CD4-positive, alpha-beta T cell (primary cell): ENCODE measurements around the gene OGDH. TPM values are rescaled to one million over a fixed set of nuclear protein-coding genes. Genes with fewer than 3 reads are reported as not detected.
"Not testable (repeated sequence)": the region's sequence is repeated elsewhere in the genome, so short reads cannot be mapped to it uniquely, and the experiment has no call there.

Experiments
- ATAC-seq: fragments of 200-7000 bp; cut with Tn5 transposase; one replicate; pipeline ENCODE4 v1.10.0; 2022; ENCODE audit warnings: mild to moderate bottlenecking; ENCODE audit not compliant: poor library complexity
- CTCF ChIA-PET: fragments of 350-600 bp; sonication (Branson Sonifier 250); formaldehyde crosslinking; loops from one replicate; lab custom pipeline; 2021; ENCODE audit warnings: antibody characterized with exemption, inconsistent platforms; lab: Charles Lee
- POLR2A ChIA-PET: fragments of 350-600 bp; sonication (Branson Sonifier 250); formaldehyde crosslinking; loops from one replicate; lab custom pipeline; 2021; ENCODE audit warnings: antibody characterized with exemption, inconsistent platforms; lab: Charles Lee
- DNase-seq, 14 experiments: peaks; one replicate each; pipeline ENCODE4 v3.0.0-alpha.2; 2013 to 2020; ENCODE audit warnings: mixed read lengths in 2 of 14
- H3K27ac ChIP-seq, 2 donors: one replicate each; pipeline versions ENCODE4 v1.5.1 to v1.7.0; 2013; ENCODE audit warnings: low read length in 2 of 2, low read depth in 1 of 2, mild to moderate bottlenecking in 1 of 2
- H3K27me3 ChIP-seq, 2 experiments: 1 replicate in 1 of 2; 2 replicates in 1 of 2; pipeline versions ENCODE4 v1.6.1 to v1.7.0; 2013; ENCODE audit warnings: low read length in 2 of 2, control low read depth in 1 of 2, mild to moderate bottlenecking in 1 of 2, moderate library complexity in 1 of 2; ENCODE audit not compliant: insufficient read depth in 2 of 2, control insufficient read depth in 1 of 2
- H3K36me3 ChIP-seq: one replicate; pipeline ENCODE4 v1.6.1; 2013; ENCODE audit warnings: low read length, control low read depth; ENCODE audit not compliant: insufficient read depth
- H3K4me1 ChIP-seq: one replicate; pipeline ENCODE4 v1.6.1; 2013; ENCODE audit warnings: low read length, control low read depth; ENCODE audit not compliant: insufficient read depth
- H3K4me3 ChIP-seq: one replicate; pipeline ENCODE4 v1.5.1; 2013; ENCODE audit warnings: mild to moderate bottlenecking, low read length, moderate library complexity
- H3K9me3 ChIP-seq, 2 experiments: 1 replicate in 1 of 2; 2 replicates in 1 of 2; pipeline versions ENCODE4 v1.6.1 to v1.7.0; 2013; ENCODE audit warnings: low read length in 2 of 2, mild to moderate bottlenecking in 2 of 2, control low read depth in 1 of 2, moderate library complexity in 1 of 2; ENCODE audit not compliant: control insufficient read depth in 1 of 2, insufficient read depth in 1 of 2
- H3K27ac Mint-ChIP-seq: one replicate; pipeline ENCODE4 v1.8.0; 2020; ENCODE audit warnings: mixed read lengths
- H3K27me3 Mint-ChIP-seq: one replicate; pipeline ENCODE4 v1.8.0; 2021; ENCODE audit warnings: mixed read lengths
- H3K36me3 Mint-ChIP-seq: one replicate; pipeline ENCODE4 v1.8.0; 2021; ENCODE audit warnings: low read depth, mixed read lengths
- H3K4me1 Mint-ChIP-seq: one replicate; pipeline ENCODE4 v1.8.0; 2021; ENCODE audit warnings: low read depth, mixed read lengths
- H3K4me3 Mint-ChIP-seq: one replicate; pipeline ENCODE4 v1.8.0; 2020; ENCODE audit warnings: mild to moderate bottlenecking, mixed read lengths
- H3K9me3 Mint-ChIP-seq: one replicate; pipeline ENCODE4 v1.8.0; 2020; ENCODE audit warnings: mixed read lengths
- CTCF ChIP-seq: fragments of 200-600 bp; IDR thresholded peaks from one replicate; pipeline ENCODE4 v1.8.0; 2022; ENCODE audit warnings: antibody characterized with exemption, mild to moderate bottlenecking
- intact Hi-C, 2 experiments: fragments of 100-400 bp; cut with DNase I in 1 of 2; cut with micrococcal nuclease in 1 of 2; formaldehyde crosslinking; loops; one replicate each; pipeline versions ENCODE4 v1.15.1 to v1.9.0; 2023 to 2025; cut with DNase I, micrococcal nuclease
- total RNA-seq, 174 experiments: library from RNA in 2 of 174; stranded (reverse) in 2 of 174; gene quantifications; one replicate each; pipeline ENCODE4 v1.2.3 and lab custom pipeline; 2021 to 2026

The OGDH gene
- total RNA-seq, 2 experiments from 2014 or later: 39.8 to 43.8 TPM

GRCh38 chr7:44697136-44698045 is 91.0 kb downstream of the OGDH start:
- ATAC-seq (no peak), DNase-seq (no peak)
- H3K4me1 Mint-ChIP-seq: no peaks in the 10 kb centered on the region
- Histone ChIP-seq H3K4me1 (no peaks in the 10 kb centered on the region), H3K4me3 (no peak overlapping the region), H3K27ac (no peak overlapping the region), H3K27me3 (no peaks in the 10 kb centered on the region), H3K9me3 (no peaks in the 10 kb centered on the region), H3K36me3 (peaks cover 82% of the 10 kb centered on the region)
- no peaks in the 10 kb centered on the region for H3K27me3 Mint-ChIP-seq
- H3K36me3 Mint-ChIP-seq: peaks cover 84% of the 10 kb centered on the region
- ChIA-PET POLR2A (interaction anchor here (0.7 kb wide), 1 partner anchor 12 kb away, joined by 4 read pairs; no protein-coding TSS in a partner anchor), CTCF (interaction anchor here (1.4 kb wide), 1 partner anchor 109 kb away, joined by 3 read pairs; no protein-coding TSS in a partner anchor)
- no peak overlapping the region for H3K4me3 Mint-ChIP-seq
- no peak overlapping the region for H3K27ac Mint-ChIP-seq
- TF ChIP-seq CTCF: no peak
- intact Hi-C loops: no loop called here
- no peaks in the 10 kb centered on the region for H3K9me3 Mint-ChIP-seq

- no peaks in the 10 kb centered on the region for H3K4me1 ChIP-seq
- no peaks in the 10 kb centered on the region for H3K4me1 Mint-ChIP-seq
- H3K27ac Mint-ChIP-seq: no peak overlapping the region
- no peak overlapping the region for H3K27ac ChIP-seq
- peaks cover 78% of the 10 kb centered on the region for H3K36me3 ChIP-seq
- no peaks in the 10 kb centered on the region for H3K27me3 Mint-ChIP-seq
- no peaks in the 10 kb centered on the region for H3K27me3 ChIP-seq
- no peak for ATAC-seq
- intact Hi-C loops: no loop called here
- peaks cover 86% of the 10 kb centered on the region for H3K36me3 Mint-ChIP-seq
- no peaks in the 10 kb centered on the region for H3K9me3 Mint-ChIP-seq
- H3K4me3 Mint-ChIP-seq: no peak overlapping the region
- TF ChIP-seq CTCF: no peak
- no peak for DNase-seq
- POLR2A ChIA-PET: interaction anchor here (0.7 kb wide), 1 partner anchor 13 kb away, joined by 4 read pairs; no protein-coding TSS in a partner anchor
- no peak overlapping the region for H3K4me3 ChIP-seq
- no peaks in the 10 kb centered on the region for H3K9me3 ChIP-seq
- CTCF ChIA-PET: interaction anchor here (1.4 kb wide), 1 partner anchor 110 kb away, joined by 3 read pairs; no protein-coding TSS in a partner anchor
Measured at GRCh38 chr7:44698046-44698580, 91.7 kb downstream of the OGDH start.

GRCh38 chr7:44699598-44699997 is 93.2 kb downstream of the OGDH start:
- H3K4me1 Mint-ChIP-seq, POLR2A ChIA-PET, H3K27ac Mint-ChIP-seq, H3K27ac ChIP-seq, H3K9me3 ChIP-seq, ATAC-seq, intact Hi-C loops, H3K27me3 ChIP-seq, H3K4me3 ChIP-seq, H3K4me3 Mint-ChIP-seq, H3K9me3 Mint-ChIP-seq, H3K27me3 Mint-ChIP-seq, DNase-seq, H3K4me1 ChIP-seq, CTCF ChIA-PET: not testable (repeated sequence)
- peaks cover 82% of the 10 kb centered on the region for H3K36me3 Mint-ChIP-seq
- peaks cover 65% of the 10 kb centered on the region for H3K36me3 ChIP-seq
